HCT116 (cell line): Measurements from ENCODE around the gene NARS2. TPM values are rescaled to one million over a fixed set of nuclear protein-coding genes. Genes with fewer than 3 reads are reported as not detected.
"Not testable (repeated sequence)": the region's sequence is repeated elsewhere in the genome, so short reads cannot be mapped to it uniquely, and the experiment has no call there.

ENCODE experiments used
- ATAC-seq: fragments of 200-7000 bp; cut with Tn5 transposase; 2 replicates; pipeline ENCODE4 v1.9.1; 2020; ENCODE audit warnings: mild to moderate bottlenecking, moderate library complexity
- BruUV-seq: library from RNA; stranded (reverse); fragments of 400-500 nt; replicated peaks from 2 replicates; lab custom pipeline; 2021; lab: Mats Ljungman, UMichigan
- CTCF ChIA-PET: fragments of 300-600 bp; sonication (Branson Sonifier 250); formaldehyde crosslinking; loops from one replicate; lab custom pipeline; 2021; ENCODE audit warnings: antibody characterized with exemption; lab: Charles Lee
- POLR2A ChIA-PET: fragments of 300-600, 350-600 bp; sonication (Branson Sonifier 250); formaldehyde crosslinking; loops from one replicate; lab custom pipeline; 2021; ENCODE audit warnings: antibody characterized with exemption; lab: Charles Lee
- RAD21 ChIA-PET, 2 experiments: fragments of 300-600 bp; sonication (Branson Sonifier 250); formaldehyde crosslinking; loops; one replicate each; lab custom pipeline; 2023; ENCODE audit warnings: low total read pairs in 2 of 2; ENCODE audit not compliant: uncharacterized antibody in 2 of 2, unreplicated experiment in 2 of 2, low non-redundant PET in 1 of 2; lab: Charles Lee
- DNase-seq: peaks from one replicate; pipeline ENCODE4 v3.0.0-alpha.2; 2010; ENCODE audit warnings: low read depth, low spot score
- H2AFZ ChIP-seq: fragments of 200-600 bp; shearing (Covaris generic), sonication (generic); 2 replicates; pipeline ENCODE4 v1.6.1; 2017; ENCODE audit warnings: low read depth, mixed run types, mixed read lengths, antibody characterized with exemption, low read length; ENCODE audit not compliant: poor library complexity, severe bottlenecking
- H3K27ac ChIP-seq: 2 replicates; pipeline ENCODE4 v1.5.1; 2012; ENCODE audit warnings: low read depth, low read length
- H3K27me3 ChIP-seq: fragments of 200-600 bp; sonication (generic); 2 replicates; pipeline ENCODE4 v1.6.1; 2016; ENCODE audit warnings: mixed run types, low read length, mixed read lengths; ENCODE audit not compliant: insufficient read depth
- H3K36me3 ChIP-seq, 2 experiments: fragments of 200-500 bp in 1 of 2; fragments of 200-600 bp in 1 of 2; sonication (Bioruptor generic) in 1 of 2; sonication (generic) in 1 of 2; 2 replicates each; pipeline versions ENCODE4 v1.5.1 to v1.6.1; 2014 to 2016; ENCODE audit warnings: low read length in 2 of 2, inconsistent platforms in 1 of 2, mixed read lengths in 1 of 2, mixed run types in 1 of 2; ENCODE audit not compliant: insufficient read depth in 2 of 2, control insufficient read depth in 1 of 2
- H3K4me1 ChIP-seq, 2 experiments: fragments of 200-600 bp in 1 of 2; sonication (generic) in 1 of 2; 2 replicates each; pipeline versions ENCODE4 v1.5.1 to v1.6.1; 2012 to 2017; ENCODE audit warnings: low read length in 2 of 2, inconsistent platforms in 1 of 2, mild to moderate bottlenecking in 1 of 2, mixed read lengths in 1 of 2, mixed run types in 1 of 2, moderate library complexity in 1 of 2; ENCODE audit not compliant: insufficient read depth in 2 of 2, control insufficient read depth in 1 of 2
- H3K4me2 ChIP-seq: fragments of 200-600 bp; sonication (generic); 2 replicates; pipeline ENCODE4 v1.6.1; 2017; ENCODE audit warnings: mixed run types, low read length, mixed read lengths
- H3K4me3 ChIP-seq, 2 experiments: fragments of 200-600 bp in 1 of 2; sonication (generic) in 1 of 2; replicated peaks in 1 of 2; 2 replicates each; pipeline ENCODE4 v1.5.1; 2011 to 2016; ENCODE audit warnings: low read length in 2 of 2, control low read depth in 1 of 2, low read depth in 1 of 2, mild to moderate bottlenecking in 1 of 2, mixed read lengths in 1 of 2, mixed run types in 1 of 2
- H3K79me2 ChIP-seq: fragments of 200-600 bp; sonication (generic); 2 replicates; pipeline ENCODE4 v1.6.1; 2017; ENCODE audit warnings: mild to moderate bottlenecking, mixed run types, low read length, moderate library complexity, mixed read lengths; ENCODE audit not compliant: insufficient read depth
- H3K9ac ChIP-seq: fragments of 200-600 bp; sonication (generic); 2 replicates; pipeline ENCODE4 v1.6.1; 2016; ENCODE audit warnings: low read length, mixed read lengths
- H3K9me2 ChIP-seq: fragments of 200-600 bp; sonication (generic), shearing (Covaris generic); 2 replicates; pipeline ENCODE4 v1.6.1; 2017; ENCODE audit warnings: mixed run types, mild to moderate bottlenecking, moderate library complexity; ENCODE audit not compliant: insufficient read depth
- H3K9me3 ChIP-seq, 2 experiments: fragments of 200-500 bp in 1 of 2; fragments of 200-600 bp in 1 of 2; sonication (Bioruptor generic) in 1 of 2; sonication (generic) in 1 of 2; 2 replicates each; pipeline ENCODE4 v1.6.1; 2014 to 2017; ENCODE audit warnings: low read length in 2 of 2, mixed read lengths in 2 of 2, inconsistent platforms in 1 of 2, low read depth in 1 of 2, mild to moderate bottlenecking in 1 of 2, mixed run types in 1 of 2, moderate library complexity in 1 of 2; ENCODE audit not compliant: control insufficient read depth in 1 of 2, insufficient read depth in 1 of 2
- H4K20me1 ChIP-seq: fragments of 200-600 bp; sonication (generic), shearing (Covaris generic); 2 replicates; pipeline ENCODE4 v1.6.1; 2017; ENCODE audit warnings: mixed run types, mild to moderate bottlenecking, moderate library complexity; ENCODE audit not compliant: insufficient read depth
- ATF3 ChIP-seq: IDR thresholded peaks from 2 replicates; pipeline ENCODE4 v1.6.1; 2012
- EGR1 ChIP-seq: IDR thresholded peaks from 2 replicates; pipeline ENCODE4 v1.6.1; 2012; ENCODE audit warnings: low read depth
- JUND ChIP-seq: IDR thresholded peaks from 2 replicates; pipeline ENCODE4 v1.6.1; 2012
- RAD21 ChIP-seq: IDR thresholded peaks from 2 replicates; pipeline ENCODE4 v1.6.1; 2012; ENCODE audit warnings: low read depth, mild to moderate bottlenecking
- SP1 ChIP-seq: IDR thresholded peaks from 2 replicates; pipeline ENCODE4 v1.6.1; 2012; ENCODE audit warnings: low read depth
- SRF ChIP-seq: IDR thresholded peaks from 2 replicates; pipeline ENCODE4 v1.6.1; 2012; ENCODE audit warnings: low read depth
- YY1 ChIP-seq: IDR thresholded peaks from 2 replicates; pipeline ENCODE4 v1.6.1; 2011; ENCODE audit warnings: low read length, low read depth, moderate library complexity, mild to moderate bottlenecking; ENCODE audit not compliant: insufficient replicate concordance; ENCODE audit errors: extremely low read depth
- ZNF274 ChIP-seq: fragments of 200-500 bp; sonication (Bioruptor generic); IDR thresholded peaks from 2 replicates; pipeline ENCODE4 v1.6.1; 2014; ENCODE audit warnings: mild to moderate bottlenecking, low read depth, low read length, inconsistent platforms
- intact Hi-C: fragments of 100-400 bp; cut with micrococcal nuclease; formaldehyde crosslinking; loops from 2 replicates; pipeline ENCODE4 v1.10.0; 2022
- total RNA-seq: library from RNA; stranded (reverse); gene quantifications from one replicate; pipeline ENCODE4 v1.2.1, GENCODE V29; 2021; ENCODE audit not compliant: unreplicated experiment

The NARS2 gene
- total RNA-seq, 1 experiment from 2014 or later, result 26.0 TPM

DNA sequence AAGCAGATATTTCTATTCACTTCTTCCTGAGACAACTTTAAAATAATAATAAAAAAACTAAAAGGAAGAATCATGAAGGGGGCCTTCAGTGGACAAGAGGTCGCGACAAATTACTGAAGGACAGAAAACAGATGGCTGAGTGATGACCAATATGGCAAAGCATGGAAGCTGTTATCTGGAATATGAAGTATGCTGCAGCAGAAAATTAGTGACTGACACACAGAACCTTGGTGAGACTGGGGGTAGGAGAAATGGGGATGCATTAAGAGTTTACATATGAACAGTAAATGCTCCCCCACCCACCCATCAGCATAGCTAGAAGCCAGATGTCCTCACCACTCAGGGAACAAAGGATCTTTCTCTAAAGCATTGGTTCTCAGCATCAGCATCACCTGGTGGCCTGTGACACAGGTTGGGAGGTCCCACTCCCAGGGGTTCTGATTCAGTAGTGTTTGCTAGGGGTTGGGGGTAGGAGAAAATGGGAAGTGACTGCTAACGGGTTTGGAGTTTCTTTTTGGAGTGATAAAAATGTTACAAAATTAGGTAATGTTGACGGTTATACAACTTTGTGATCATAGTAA lies 59.7 kb downstream of the NARS2 start:
- RAD21 ChIA-PET, result no interaction called here
- POLR2A ChIA-PET, result no interaction called here
- Histone ChIP-seq H3K4me1 (no peaks in the 10 kb centered on the region), H3K27me3 (no peaks in the 10 kb centered on the region), H2AFZ (no peak overlapping the region), H3K4me3 (no peak overlapping the region), H3K27ac (no peak overlapping the region), H3K9me3 (no peaks in the 10 kb centered on the region), H4K20me1 (no peaks in the 10 kb centered on the region; the same call in 1 of the 2 replicates), H3K36me3 (0 out of 4 replicates have a peak, but pooled peaks cover 0 to 7% of the 10 kb centered on the region in 2 experiments), H3K9ac (no peak overlapping the region), H3K9me2 (no peaks in the 10 kb centered on the region), H3K4me2 (no peak overlapping the region), H3K79me2 (no peaks in the 10 kb centered on the region)
- DNase-seq (no peak), ATAC-seq (no peak)
- TF ChIP-seq EGR1 (no peak), SRF (no peak), YY1 (no peak), ATF3 (no peak), JUND (no peak), ZNF274 (no peak), RAD21 (no peak), SP1 (no peak)
- CTCF ChIA-PET, result no interaction called here
- intact Hi-C loops, result no loop called here
- BruUV-seq, result no TSS peak

- intact Hi-C loops, CTCF ChIA-PET, H3K9ac ChIP-seq, H3K4me2 ChIP-seq, H3K27ac ChIP-seq, POLR2A ChIA-PET, H3K9me3 ChIP-seq, ATAC-seq, DNase-seq, H3K4me1 ChIP-seq, H3K79me2 ChIP-seq, RAD21 ChIA-PET, BruUV-seq, H3K9me2 ChIP-seq, H3K4me3 ChIP-seq, H3K27me3 ChIP-seq, H2AFZ ChIP-seq, H4K20me1 ChIP-seq, H3K36me3 ChIP-seq: not testable (repeated sequence)
Observed at GRCh38 chr11:78513085-78513484, 61.6 kb downstream of the NARS2 start.
